Loucy (cell line): Measurements from ENCODE around the gene NRXN3.

Experiments used
- H2AFZ ChIP-seq: fragments of 200-600 bp; sonication (generic); 2 replicates; pipeline ENCODE4 v1.6.0; 2016; ENCODE audit warnings: antibody characterized with exemption, mild to moderate bottlenecking, low read length, moderate library complexity
- H3F3A ChIP-seq: fragments of 200-600 bp; 2 replicates; pipeline ENCODE4 v1.6.0; 2016; ENCODE audit warnings: antibody characterized with exemption, low read depth, mild to moderate bottlenecking
- H3K27me3 ChIP-seq: fragments of 200-600 bp; sonication (generic); 2 replicates; pipeline ENCODE4 v1.6.1; 2014; ENCODE audit warnings: low read length, mild to moderate bottlenecking; ENCODE audit not compliant: insufficient read depth, poor library complexity, severe bottlenecking
- H3K36me3 ChIP-seq: fragments of 200-600 bp; sonication (generic); 2 replicates; pipeline ENCODE4 v1.6.1; 2016; ENCODE audit warnings: low read length; ENCODE audit not compliant: insufficient read depth
- H3K4me1 ChIP-seq: fragments of 200-600 bp; sonication (generic); 2 replicates; pipeline ENCODE4 v1.5.1; 2014; ENCODE audit warnings: low read length, mild to moderate bottlenecking; ENCODE audit not compliant: insufficient read depth, poor library complexity, severe bottlenecking
- H3K4me2 ChIP-seq: fragments of 200-600 bp; sonication (generic); 2 replicates; pipeline ENCODE4 v1.6.0; 2014; ENCODE audit warnings: antibody characterized with exemption, low read length, low read depth, mild to moderate bottlenecking; ENCODE audit not compliant: poor library complexity, severe bottlenecking
- H3K4me3 ChIP-seq: fragments of 200-600 bp; sonication (generic); 2 replicates; pipeline ENCODE4 v1.5.1; 2014; ENCODE audit warnings: low read length, mild to moderate bottlenecking, mixed read lengths; ENCODE audit not compliant: poor library complexity, severe bottlenecking
- H3K79me2 ChIP-seq: fragments of 200-600 bp; sonication (generic); 2 replicates; pipeline ENCODE4 v1.6.1; 2014; ENCODE audit warnings: low read length; ENCODE audit not compliant: insufficient read depth
- H3K9ac ChIP-seq: fragments of 200-600 bp; sonication (generic); 2 replicates; pipeline ENCODE4 v1.6.0; 2014; ENCODE audit warnings: mild to moderate bottlenecking, low read depth, low read length, moderate library complexity; ENCODE audit not compliant: poor library complexity, severe bottlenecking
- H3K9me2 ChIP-seq: fragments of 200-600 bp; sonication (generic); replicated peaks from 2 replicates; pipeline ENCODE4 v1.6.1; 2016; ENCODE audit warnings: low read depth, low read length, mixed read lengths
- H3K9me3 ChIP-seq: fragments of 200-600 bp; sonication (generic); 2 replicates; pipeline ENCODE4 v1.6.1; 2014; ENCODE audit warnings: mild to moderate bottlenecking, antibody characterized with exemption, low read length, low read depth; ENCODE audit not compliant: insufficient read depth
- H4K20me1 ChIP-seq: fragments of 200-600 bp; sonication (generic); 2 replicates; pipeline ENCODE4 v1.6.0; 2014; ENCODE audit warnings: antibody characterized with exemption, low read length, mild to moderate bottlenecking; ENCODE audit not compliant: insufficient read depth, poor library complexity, severe bottlenecking
- CTCF ChIP-seq: fragments of 200-600 bp; sonication (generic); conservative IDR thresholded peaks from 2 replicates; pipeline ENCODE4 v1.5.1; 2014; ENCODE audit warnings: mild to moderate bottlenecking, antibody characterized with exemption, low read length
- EZH2phosphoT487 ChIP-seq: fragments of 200-600 bp; IDR thresholded peaks from 2 replicates; pipeline ENCODE4 v1.6.1; 2018; ENCODE audit warnings: antibody characterized with exemption, mild to moderate bottlenecking, moderate library complexity, borderline replicate concordance

NRXN3 gene

DNA sequence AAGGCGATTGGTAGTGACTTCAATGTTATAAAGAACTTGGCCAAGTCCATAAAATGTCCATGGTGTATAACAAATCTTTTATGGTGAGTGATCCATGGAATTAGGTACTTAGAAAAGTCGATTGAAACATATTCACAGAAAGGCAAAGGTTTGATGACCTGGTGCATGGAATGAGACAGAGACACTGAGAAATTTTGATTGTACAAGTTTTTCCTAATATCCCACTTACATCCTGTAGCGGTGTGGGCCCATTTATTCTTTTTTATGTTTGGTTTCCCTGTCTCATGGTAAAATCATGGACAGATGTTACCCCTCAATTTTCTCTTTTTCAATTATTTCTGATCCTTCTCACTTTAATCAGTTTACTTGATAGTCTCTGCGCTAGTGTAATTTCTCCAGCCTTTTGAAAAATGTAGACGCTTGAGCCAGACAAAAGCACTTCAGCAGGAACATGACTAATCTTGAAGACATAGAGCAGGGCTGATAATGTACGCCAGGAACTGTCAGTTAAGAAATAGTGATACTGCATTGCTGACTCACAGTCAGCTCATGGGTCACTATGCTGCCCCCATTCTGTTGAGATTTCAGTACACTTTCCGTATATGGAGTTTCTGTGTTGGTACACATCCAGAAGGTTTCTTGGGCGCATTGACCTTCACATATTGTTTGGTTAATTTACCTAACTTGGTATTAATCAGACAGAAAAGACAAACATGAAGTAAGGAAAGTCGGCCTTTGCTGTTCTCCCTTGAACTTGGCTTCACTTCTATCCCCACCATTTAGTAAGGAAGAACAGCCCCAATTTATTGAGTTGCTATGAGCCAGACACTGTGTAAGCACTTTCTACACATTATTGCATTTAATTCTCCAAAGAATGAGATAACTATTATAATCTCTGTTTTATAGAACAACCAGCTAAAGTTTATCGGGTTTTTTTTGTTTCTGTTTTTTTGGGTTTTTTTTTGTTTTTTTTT, 1199.5 kb downstream of the NRXN3 start:
- TF ChIP-seq EZH2phosphoT487 (no peak), CTCF (no peak)
- H3K4me3 ChIP-seq: no peak overlapping the region
- H3K9ac ChIP-seq: no peak overlapping the region
- 0 out of 2 replicates have a peak, but pooled peaks cover 5% of the 10 kb centered on the region for H3K9me2 ChIP-seq
- no peaks in the 10 kb centered on the region for H4K20me1 ChIP-seq
- H3K9me3 ChIP-seq: 0 out of 2 replicates have a peak, but pooled peaks cover 3% of the 10 kb centered on the region
- peaks cover 3% of the 10 kb centered on the region for H3K27me3 ChIP-seq
- no peak overlapping the region for H3K4me2 ChIP-seq
- H3K36me3 ChIP-seq: no peaks in the 10 kb centered on the region
- H3K79me2 ChIP-seq: no peaks in the 10 kb centered on the region
- no peaks in the 10 kb centered on the region for H3F3A ChIP-seq
- no peak overlapping the region for H2AFZ ChIP-seq
- no peaks in the 10 kb centered on the region for H3K4me1 ChIP-seq

DNA sequence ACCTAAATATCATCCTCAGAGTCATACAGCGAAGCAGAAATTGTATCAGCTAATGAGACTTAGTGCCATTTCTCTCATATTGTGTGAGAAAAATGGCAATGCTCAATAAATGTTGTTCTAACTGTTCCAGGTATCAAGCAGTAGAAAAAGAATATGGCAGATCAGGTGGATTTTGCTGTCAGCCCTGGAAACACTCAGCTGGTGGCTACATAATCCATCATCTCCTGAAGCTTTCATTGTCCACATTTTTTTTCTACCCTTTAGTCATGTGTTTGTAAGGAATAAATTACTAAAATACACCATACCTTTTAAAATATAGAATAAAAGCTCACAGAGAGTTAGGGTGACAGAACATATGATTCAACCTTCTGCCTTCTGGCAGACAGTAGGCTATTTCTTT, 1200.8 kb downstream of the NRXN3 start:
- H3K4me1 ChIP-seq: no peaks in the 10 kb centered on the region
- TF ChIP-seq EZH2phosphoT487 (no peak), CTCF (no peak)
- peaks cover 3% of the 10 kb centered on the region for H3K27me3 ChIP-seq
- no peak overlapping the region for H2AFZ ChIP-seq
- no peaks in the 10 kb centered on the region for H3F3A ChIP-seq
- no peak overlapping the region for H3K4me2 ChIP-seq
- H3K9me3 ChIP-seq: 0 out of 2 replicates have a peak, but pooled peaks cover 3% of the 10 kb centered on the region
- no peaks in the 10 kb centered on the region for H4K20me1 ChIP-seq
- no peaks in the 10 kb centered on the region for H3K79me2 ChIP-seq
- no peaks in the 10 kb centered on the region for H3K36me3 ChIP-seq
- H3K9ac ChIP-seq: no peak overlapping the region
- no peak overlapping the region for H3K4me3 ChIP-seq
- H3K9me2 ChIP-seq: 0 out of 2 replicates have a peak, but pooled peaks cover 5% of the 10 kb centered on the region

DNA sequence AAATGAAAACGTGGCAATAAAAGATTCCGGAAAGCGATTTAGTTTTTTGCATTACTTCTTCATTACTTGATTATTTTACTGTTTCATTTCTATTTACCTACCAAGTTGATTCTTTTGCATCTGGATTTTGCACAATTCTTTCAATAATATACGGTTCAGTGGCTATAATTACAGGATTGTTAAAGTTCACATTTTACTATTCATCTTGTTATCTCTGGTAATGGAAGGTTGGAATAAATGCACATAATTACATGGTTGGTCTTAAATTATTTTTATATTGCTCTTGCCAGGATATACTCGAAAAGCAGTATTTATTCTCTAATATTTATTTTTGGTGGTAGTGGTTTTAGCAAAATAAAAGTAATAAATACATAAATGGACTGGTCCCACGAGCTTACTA, 1203.3 kb downstream of the NRXN3 start:
- no peaks in the 10 kb centered on the region for H3K79me2 ChIP-seq
- no peak overlapping the region for H3K4me2 ChIP-seq
- H3K4me1 ChIP-seq: no peaks in the 10 kb centered on the region
- no peak overlapping the region for H3K9ac ChIP-seq
- TF ChIP-seq CTCF (no peak), EZH2phosphoT487 (no peak)
- 0 out of 2 replicates have a peak, but pooled peaks cover 3% of the 10 kb centered on the region for H3K9me3 ChIP-seq
- no peaks in the 10 kb centered on the region for H3F3A ChIP-seq
- 0 out of 2 replicates have a peak, but pooled peaks cover 5% of the 10 kb centered on the region for H3K9me2 ChIP-seq
- H4K20me1 ChIP-seq: no peaks in the 10 kb centered on the region
- H3K36me3 ChIP-seq: no peaks in the 10 kb centered on the region
- H3K4me3 ChIP-seq: no peak overlapping the region
- no peak overlapping the region for H2AFZ ChIP-seq
- H3K27me3 ChIP-seq: peaks cover 3% of the 10 kb centered on the region
